NCI-H2196 treated with DMSO at 0.1 percent for 48 hours (cell line): ENCODE results near the gene CENPM.
A peak's percentile ranks its signal among the peaks of the same experiment; 100 is the strongest.

Experiments
- DNase-seq: peaks from one replicate; lab custom pipeline; 2025; ENCODE audit not compliant: unreplicated experiment; lab: John Stamatoyannopoulos, UW

CENPM gene, protein sequence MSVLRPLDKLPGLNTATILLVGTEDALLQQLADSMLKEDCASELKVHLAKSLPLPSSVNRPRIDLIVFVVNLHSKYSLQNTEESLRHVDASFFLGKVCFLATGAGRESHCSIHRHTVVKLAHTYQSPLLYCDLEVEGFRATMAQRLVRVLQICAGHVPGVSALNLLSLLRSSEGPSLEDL

DNA sequence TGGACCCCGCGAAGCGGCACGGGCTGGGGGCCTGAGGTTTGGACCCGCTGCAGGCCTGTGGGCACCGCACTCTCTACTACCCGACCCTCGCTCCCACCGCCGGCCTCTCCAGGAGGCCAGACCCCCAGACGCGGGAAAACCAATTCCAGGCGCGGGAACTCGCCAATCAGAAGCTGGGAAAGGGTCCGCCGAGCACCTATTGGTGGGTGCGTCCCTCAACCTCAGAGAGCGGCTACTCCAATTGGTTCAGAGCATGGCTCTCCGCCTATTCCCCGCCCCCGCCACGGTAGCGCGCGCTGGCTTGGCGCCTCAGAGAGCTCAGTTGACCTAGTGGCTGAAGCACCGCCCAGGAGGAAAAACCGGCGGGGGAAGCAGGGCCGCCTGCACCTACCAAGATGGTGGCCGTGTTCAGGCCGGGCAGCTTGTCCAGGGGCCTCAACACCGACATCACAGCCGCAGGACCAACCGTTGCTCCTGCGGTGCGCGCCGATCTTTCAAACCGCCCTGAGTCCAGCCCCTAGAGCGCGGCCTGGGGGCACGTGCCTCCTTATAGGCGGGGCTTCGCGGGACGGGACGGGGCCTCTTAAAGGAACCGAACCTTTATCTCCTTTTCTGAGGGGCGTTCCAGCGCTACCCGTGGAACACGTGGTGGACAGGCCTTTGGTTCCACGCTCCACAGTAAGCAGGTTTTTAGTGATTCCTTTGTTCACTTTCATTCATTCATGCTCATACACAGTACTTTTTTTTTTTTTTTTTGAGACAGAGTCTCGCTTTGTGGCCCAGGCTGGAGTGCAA is at the start of gene CENPM:
Gene CENPM (minus strand): TSS at position 524 of the 795 bp plus-strand sequence. CDS start 76 bp downstream, at position 448.
- peak; percentile 93 for DNase-seq

DNA sequence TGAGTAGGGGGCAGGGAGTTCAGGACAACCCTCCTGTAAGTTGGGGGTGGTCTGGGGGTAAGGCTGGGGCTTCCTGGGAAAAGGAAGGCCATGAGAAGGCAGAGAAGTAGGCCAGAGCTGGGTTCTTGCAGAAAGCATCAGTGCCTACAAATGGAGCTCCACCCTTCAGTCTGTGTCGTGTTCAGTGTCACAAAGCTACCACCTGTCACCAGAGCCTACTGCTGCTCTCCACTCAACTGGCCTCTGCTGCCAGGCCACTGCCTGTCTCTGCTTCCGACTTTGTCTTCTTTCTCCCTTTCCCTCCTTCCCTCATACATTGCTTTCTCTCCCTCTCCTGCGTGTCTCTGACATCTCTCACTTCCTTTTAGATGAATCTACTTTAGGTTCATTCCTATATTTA is 48.3 kb upstream of the CENPM start:
- DNase-seq, result no peak

DNA sequence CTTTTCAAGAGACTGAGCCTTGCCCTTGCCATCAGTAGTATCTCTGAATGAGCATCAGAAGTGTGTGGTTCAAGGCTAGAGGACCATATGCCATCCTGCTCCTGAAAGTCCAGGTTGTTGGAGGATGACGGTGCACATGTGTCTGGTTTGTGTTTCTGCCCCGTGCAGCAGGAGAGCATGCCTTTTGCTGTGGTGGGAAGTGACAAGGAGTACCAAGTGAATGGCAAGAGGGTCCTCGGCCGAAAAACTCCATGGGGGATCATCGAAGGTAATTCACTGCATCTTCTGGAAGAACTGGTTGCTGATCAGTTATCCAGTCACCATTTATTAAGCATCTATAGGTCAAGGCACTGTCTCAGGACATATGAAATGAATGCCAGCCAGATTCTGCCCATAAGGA is 45.5 kb upstream of the CENPM start:
- DNase-seq, result no peak

DNA sequence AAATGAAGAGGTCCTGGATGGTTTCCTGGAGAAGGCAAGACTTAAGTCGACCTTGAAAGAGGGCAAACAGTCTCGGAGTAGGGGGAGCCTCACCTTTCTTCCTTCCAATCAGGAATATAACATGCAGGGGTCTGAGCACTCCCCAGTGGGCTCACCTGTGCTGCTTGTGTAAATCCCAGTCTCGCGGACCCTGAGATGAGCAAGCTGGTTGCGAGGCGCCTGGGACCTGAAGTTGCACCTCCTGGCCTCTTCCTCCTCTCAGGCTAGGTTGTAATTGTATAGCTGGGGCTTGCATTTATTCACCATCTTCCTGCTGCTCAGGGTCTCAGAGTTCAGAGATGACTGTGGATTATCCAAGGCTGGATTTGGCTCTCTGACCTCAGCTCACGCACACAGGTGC is 44.2 kb upstream of the CENPM start:
- no peak for DNase-seq

DNA sequence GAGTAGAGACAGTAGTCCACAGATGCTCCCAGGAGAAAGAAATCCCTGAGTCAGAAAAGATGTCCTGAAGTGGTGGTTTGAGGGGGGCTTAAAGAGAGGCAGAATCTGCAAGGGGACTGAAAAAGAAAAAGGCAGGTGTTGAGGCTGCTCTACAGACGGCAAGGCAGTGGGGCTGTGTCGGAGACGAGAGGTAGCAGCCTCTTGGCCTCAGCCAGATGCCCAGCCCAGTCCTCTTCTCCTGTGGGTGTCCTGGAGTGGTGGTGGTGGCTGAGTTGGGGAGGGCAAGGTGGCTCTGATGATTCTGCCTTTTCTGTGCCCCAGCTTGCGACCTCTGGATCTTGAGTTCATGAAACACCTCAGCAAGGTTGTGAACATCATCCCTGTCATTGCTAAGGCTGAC is 42.3 kb upstream of the CENPM start:
- DNase-seq, result no peak

DNA sequence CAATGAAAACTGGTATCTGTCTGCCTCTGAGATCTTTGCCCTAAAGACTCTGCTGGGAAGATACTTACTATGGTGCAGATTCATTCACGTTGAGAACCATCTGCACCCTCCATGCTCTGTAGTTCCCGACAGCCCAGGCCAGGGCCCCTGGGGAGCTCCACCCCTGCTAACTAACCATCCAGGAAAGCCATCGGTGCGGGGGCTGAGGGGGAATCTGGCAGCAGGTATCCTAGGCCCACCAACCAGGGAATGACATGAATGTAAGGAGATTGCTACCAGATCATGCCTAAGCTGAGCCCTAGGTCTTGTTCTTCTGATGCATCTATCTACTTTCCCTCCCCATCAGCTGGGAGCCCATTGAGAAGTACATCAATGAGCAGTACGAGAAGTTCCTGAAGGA is 40.3 kb upstream of the CENPM start:
- DNase-seq, result no peak

DNA sequence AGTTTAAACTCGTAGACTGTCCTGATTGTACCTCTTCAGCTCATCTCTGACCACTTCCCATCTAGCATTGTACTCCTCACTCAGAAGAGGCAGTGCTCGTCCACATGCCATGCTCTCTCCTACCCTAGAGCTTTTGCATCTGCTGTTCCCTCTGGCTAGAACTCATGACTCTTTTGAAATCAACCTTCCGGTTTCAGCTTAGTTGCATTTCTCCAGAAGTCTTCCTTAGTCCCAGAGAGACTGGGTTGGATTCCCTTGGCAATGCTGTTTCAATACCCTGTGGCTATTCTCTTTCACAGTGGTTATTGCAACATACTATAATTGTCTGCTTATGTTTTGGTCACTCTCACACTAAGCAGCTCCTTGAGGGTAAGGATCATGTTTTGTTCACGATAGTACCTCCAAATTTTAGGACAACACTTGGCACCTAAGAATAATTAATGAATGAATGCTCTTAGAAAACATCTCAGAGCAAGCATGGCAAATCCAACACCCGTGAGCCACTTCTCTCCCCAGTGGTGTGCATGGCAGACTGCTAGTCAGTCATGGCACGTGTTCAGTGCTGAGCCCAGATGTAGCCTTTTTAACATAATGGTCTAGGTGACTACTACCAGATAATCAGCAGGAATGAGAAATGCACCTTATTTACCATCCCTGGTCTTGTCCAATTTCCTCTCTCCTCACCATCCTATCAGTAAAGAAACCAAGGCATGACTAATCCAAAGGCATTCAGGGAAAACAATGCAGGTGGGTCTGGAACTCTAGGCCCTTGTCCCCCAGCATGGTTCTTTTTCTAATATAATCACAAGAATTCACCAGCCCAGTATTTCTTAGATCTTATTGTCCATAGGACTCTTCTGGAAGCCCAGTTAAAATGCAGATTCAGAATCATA is 36.8 kb upstream of the CENPM start:
- DNase-seq, result no peak

DNA sequence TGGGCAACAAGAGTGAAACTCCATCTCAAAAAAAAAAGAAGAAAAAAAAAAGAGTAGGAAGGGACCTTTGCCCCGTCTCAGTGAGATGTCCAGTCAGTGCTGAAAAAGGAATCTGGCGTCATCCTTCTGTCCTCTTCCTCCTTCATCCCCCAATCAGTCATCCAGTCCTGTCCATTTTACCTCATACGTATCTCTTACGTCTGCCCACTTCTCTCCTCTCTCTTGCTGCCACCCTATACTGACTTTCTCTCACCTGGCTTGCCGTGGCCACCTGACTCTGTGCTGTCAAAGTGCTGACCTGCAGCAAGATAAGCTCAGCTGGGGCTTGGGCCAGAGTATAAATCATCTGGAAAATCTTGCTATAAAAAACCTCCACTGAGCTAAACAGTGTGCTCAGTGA is 35.9 kb upstream of the CENPM start:
- no peak for DNase-seq

DNA sequence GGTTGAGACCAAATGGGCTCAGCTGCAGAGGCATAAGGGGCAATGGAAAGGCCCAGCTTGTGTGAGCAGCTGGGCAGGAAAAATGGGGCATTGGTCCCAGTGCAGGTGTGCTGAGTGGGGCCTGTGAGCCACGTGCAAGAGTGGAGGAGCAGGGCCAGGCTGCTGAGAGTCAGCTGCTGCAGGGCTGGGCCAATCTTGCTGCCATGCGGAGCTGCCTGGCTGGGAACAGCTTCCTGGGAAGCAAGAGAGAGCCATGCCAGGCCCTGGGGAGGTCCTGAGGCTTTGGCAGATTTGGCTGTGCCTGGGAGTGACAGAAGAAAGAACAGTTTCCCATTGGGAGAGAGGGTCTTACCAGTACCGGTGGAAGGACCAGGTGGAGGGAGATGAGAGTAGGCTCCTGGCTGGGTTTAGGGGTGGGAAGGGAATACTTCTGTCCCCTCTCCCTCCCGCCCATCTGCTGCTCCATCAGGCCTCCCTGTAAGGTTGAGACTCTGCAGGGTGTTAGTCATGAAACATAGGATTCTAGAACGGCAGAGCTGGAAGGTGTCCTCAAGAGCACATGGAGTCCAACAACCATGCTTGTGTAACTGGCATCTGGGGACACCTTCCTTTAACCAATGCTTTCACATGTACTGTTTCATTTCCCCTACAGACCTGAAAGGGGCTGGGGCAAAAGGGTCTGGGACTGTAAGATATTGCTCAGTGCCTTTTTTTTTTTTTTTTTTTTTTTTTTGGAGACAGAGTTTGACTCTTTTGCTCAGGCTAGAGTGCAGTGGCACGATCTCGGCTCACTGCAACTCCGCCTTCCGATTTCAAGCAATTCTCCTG is 32.7 kb upstream of the CENPM start:
- no peak for DNase-seq

DNA sequence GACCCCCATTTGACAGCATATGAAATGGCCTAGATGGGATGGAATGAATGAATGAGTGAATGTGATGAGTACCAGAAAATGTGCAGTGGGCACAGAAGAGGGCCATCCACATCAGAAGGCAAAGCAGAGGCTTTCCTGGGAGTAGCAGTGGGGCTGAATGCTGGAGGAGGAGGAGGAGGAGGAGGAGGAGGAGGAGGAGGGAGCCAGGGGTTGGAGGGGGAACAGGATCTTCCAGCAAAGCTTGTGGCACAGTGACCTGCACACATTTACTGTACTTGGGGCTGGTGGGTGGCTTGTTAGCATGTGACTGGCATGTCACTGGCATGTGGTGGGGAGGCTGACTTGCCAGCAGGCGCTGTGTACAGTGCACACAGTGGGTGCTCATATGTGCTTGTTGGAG is 31.8 kb upstream of the CENPM start:
- no peak for DNase-seq

DNA sequence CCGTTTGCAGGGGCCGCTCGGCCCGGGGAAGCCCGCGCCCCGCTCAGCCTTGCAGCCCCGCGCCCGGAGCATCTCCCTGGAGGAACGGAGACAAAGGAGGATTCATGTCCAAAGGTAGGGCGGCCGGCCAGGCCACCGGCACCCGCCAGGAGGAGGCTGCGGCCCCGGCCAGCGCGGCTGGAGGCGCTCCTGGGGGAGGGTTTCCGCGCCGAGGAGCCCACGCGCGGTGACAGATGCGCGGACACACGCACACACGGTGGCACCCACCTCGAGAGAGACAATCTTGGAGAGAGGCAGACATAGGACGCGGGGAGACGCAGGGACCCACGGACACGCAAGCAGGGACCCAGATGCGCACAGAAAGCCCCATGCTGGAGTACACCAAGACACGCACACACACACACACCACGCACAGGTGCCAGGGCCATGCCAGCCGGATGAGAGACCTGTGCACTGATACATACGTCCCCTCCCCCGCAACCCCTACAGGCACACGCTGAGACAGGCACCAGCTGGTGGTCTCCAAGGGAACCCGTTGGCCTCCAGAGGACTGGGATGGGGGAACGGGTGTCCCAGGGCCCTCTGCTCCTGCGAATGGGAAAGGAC is 30.1 kb upstream of the CENPM start:
- DNase-seq, result no peak

DNA sequence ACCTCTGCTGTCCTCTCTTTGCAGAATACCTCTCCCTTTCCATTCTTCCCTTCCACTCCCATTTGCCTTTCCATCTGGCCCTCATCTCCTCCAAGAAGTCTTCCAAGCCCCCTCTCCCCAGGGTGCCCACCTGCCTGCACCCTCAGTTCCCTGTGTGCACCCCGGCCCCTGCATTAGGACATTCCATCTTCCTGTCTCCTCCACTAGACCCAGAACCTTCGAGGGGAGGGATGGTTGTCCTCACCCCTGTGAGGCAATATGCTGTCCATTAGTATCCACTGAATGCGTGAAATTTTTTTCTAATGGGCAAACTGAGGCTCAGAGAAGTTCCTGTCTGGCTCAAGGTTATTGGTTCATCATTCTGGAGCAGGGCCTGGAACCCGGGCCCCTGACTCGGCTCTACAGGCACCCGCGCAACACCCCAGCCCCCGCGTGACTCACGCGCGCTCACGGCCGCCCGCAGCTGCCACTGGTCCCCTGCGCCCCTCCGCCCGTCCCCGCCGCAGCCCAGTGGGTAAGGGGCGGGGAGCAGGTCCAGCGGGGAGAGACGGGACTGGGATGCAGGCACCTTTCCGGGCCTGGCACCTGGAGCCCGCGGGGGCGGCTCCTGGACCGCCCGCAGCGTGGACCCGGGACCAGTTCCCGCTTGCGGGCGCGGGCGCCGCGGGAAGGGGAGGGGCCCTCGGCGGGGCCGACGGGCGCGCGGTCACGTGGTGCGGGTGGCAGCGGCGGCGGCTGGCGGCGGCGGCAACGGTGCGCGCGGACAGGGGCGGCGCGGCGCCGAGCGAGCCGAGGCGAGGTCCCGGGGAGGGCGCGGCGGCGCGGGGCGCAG is 29.3 kb upstream of the CENPM start:
- peak; percentile 36 for DNase-seq

DNA sequence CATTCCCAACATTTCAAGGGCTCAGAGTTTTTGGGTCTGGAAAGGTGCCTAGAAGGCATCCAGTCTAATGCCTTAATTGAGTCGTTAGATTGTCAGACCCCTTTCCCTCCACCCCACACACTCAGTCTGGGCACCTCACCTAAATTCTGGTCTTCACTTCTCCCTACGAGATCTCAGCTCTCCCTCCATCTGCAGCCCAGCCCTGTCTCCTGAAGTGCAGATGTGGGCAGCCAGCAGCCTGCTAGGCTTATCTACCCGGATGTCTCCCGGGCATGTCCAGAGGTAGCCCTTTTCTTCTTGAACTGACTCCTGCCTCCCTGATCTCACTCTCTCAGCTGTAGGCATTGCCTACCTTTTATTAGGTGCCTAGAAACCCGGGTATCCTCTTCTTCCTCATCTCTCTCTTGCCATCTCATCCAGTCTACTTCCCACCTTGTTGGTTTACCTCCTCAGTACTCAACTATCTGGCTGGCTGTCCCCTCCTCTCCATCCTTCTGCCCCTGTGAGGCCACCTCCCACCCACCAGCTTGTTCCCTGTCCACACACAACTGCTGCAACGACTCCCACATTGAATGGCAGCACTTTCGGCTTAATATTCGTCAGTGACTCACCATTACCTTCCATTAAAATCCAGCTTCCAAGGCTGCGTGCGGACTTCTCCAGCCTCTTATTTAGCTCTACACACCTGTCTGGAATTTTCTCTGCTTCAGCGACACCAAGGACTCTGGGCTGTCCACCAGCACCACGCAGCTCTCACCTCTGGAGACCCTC is 28.5 kb upstream of the CENPM start:
- no peak for DNase-seq

DNA sequence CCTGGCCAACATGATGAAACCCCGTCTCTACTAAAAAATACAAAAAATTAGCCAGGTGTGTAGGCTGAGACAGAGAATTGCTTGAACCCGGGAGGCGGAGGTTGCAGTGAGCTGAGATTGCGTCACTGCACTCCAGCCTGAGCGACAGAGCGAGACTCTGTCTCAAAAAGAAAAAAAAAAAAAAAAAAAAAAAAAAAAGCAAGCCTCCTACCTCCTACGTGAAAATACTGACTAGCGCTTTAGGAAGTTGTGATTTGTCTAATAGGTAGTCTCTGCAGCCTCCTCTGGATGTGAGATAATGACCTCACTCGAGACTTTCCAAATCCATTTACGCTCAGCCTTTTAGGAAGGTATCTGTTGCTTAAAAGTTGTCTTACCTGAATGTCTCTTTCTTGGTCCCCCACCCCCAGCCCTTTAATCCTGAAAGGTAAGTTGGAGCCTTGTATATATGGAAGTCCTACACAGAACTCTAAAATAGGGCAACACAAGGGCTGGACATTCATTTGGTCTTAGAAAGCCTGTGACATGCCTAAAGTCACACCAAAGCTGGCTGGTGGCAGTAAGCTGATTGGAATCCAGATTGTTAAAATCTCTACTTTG is 27.8 kb upstream of the CENPM start:
- no peak for DNase-seq

DNA sequence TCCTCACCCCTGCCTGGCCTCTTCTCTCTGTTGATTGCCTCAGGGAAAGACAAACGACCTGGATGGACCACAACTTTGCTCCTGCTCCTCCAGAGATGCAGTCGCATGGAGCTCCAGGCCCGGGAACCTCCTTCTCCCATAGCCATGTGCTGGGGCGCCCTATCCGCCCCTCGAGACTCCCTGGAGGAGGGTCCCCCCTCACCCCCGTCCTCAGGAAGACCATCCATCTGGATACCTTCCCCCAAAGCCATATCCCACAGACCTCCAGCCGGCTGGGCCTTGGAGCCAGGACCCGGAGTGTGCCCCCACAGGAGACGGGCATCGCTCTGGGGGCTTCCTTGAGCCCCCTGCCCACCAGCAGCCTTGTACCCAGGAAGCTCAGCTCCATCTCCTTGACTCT is 24.5 kb upstream of the CENPM start:
- no peak for DNase-seq

DNA sequence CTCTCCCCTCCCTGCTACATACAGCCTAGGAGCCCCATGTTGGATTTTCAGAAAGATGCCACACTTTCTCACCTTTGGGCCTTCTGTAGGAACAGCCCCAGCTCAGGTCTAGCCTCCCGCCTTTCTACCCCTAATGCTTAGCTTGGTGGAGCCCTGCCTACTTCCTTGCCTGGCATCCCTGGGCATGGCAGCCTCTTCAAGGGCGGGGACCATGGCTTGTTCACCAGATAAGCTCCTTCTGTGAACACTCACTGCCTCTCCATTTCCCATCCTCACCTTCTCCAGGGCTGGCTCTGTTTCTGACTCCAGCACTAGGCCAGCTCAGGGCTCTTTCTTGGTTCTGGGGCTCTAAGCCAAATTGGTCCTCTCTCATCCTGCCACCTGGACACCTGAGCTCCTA is 23.6 kb upstream of the CENPM start:
- DNase-seq, result no peak

DNA sequence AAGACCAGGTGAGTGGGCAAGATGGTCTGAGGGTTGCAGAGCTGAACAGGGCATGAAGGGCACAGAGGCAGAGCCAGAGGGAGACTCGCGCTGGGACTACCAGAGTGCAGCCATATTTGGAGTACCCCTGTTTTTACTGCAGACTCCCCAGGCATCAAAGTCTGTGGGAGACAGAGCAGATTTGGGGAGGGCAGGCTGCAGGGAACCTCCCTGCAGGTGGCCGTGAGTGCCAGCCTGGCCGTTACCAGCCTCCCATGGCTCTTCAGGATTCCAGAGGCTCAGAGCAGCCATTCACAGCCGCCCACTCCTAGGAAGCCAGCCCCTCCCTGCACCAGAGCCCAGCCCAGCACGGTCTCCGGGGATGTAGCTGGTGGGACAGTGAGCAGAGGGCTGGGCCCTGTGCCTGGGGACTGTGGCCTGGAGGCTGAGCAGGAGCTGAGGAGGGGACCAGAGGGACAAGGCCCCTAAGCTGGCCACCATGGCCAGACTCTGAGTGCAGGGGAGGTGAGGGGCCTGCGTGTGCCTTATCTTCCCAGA is 22.2 kb upstream of the CENPM start, which contains the start of gene SEPTIN3:
Gene SEPTIN3 (plus strand): TSS at position 334 of the 537 bp plus-strand sequence. CDS start 2,050 bp downstream, outside the sequence.
- no peak for DNase-seq

DNA sequence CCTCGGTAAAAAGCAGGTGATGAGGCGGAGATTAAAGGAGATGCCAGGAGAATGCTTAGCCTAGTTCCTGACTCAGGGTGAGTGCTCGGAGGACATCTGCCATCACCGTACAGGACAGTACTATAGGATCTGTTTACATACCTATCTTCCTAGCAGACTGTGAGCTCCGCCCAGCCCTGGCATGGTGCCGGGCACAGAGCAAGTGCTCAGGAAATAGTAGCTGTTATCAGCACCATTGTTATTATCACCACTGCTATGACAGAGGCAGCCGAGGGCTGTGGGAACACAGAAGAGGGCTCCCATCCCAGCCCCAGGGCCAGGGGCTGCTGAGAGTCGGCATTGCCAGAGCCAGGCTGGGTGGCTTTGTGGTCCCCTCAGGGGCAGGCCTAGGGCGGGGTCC is 21.6 kb upstream of the CENPM start:
- peak; percentile 34 for DNase-seq
